ENCODE data around the gene TUBGCP4. TPM values are rescaled to one million over a fixed set of nuclear protein-coding genes. Genes with fewer than 3 reads are reported as not detected.

The TUBGCP4 gene
- total and polyA plus RNA-seq, 10 of the 15 experiments (the other 5 are each of a cell fraction or from before 2014, with no cell fraction given) = 6.3 to 39.1 (median 24.8) TPM

- TF ChIP-seq POU2F2 (IDR thresholded peaks at IDR 0.05; ENCODE audit: borderline replicate concordance, low read depth, low read length) (no peak), CUX1 (IDR thresholded peaks at IDR 0.05; ENCODE audit: insufficient replicate concordance, low read depth, low read length) (no peak), ZSCAN29 (IDR thresholded peaks at IDR 0.05) (no peak), CHD1 (IDR thresholded peaks at IDR 0.05; ENCODE audit: low read depth, low read length) (no peak), RUNX3 (IDR thresholded peaks at IDR 0.05; ENCODE audit: low read length) (no peak), MAX (IDR thresholded peaks at IDR 0.05; ENCODE audit: low read depth, low read length) (no peak), ZNF274 (IDR thresholded peaks at IDR 0.05; ENCODE audit: insufficient read depth, insufficient read length) (no peak), PAX8 (IDR thresholded peaks at IDR 0.05) (no peak), NR2C1 (IDR thresholded peaks at IDR 0.05) (no peak)
Measured at GRCh38 chr15:43378601-43379000, 7.7 kb downstream of the TUBGCP4 start (continued).

Data from GM12878 (cell line).